Limb (tissue), 2 donors: ENCODE results near the gene MIER2.
"Not testable (repeated sequence)": the region's sequence is repeated elsewhere in the genome, so short reads cannot be mapped to it uniquely, and the experiment has no call there.

ENCODE experiments used
- DNase-seq, 2 donors: peaks; one replicate each; pipeline ENCODE4 v3.0.0-alpha.2; 2016; ENCODE audit errors: extremely low spot score in 2 of 2

MIER2 gene

DNA sequence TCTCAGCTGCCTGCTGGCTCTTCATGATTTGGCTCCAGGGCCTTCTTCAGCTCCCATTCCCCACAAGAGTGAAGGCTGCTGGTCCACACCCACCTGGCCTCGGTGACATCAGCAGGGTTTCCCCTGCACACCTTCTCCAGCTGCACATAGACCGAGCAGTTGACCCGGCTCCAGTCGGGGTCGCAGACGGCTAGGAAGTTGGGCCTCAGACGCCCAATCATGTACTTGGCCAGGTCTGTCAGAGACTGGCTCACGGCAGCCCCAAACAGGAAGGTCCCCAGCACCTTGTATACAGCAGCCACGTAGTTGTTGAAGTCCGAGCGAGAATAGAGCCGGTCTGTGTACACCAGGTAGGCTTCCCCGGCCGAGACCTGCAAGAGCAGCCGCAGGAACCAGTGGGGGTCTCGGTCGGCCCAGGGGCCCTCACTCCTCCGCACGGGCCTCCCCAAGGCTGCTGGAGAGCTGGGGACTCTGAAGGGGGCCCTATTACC lies 57.2 kb downstream of the MIER2 start:
- DNase-seq: no peak

- DNase-seq: no peak
These were observed 61.2 kb downstream of the MIER2 start for GRCh38 chr19:283395-283794.

- DNase-seq: no peak
These were observed 62.1 kb downstream of the MIER2 start for GRCh38 chr19:282501-282900.

- no peak for DNase-seq
These were observed 62.6 kb downstream of the MIER2 start for GRCh38 chr19:281992-282391.

- no peak for DNase-seq
These were observed 63.3 kb downstream of the MIER2 start for GRCh38 chr19:281156-281853.

GRCh38 chr19:280541-281009 lies 64.0 kb downstream of the MIER2 start:
- DNase-seq: no peak

GRCh38 chr19:279656-280055 lies 64.9 kb downstream of the MIER2 start:
- no peak for DNase-seq

DNA sequence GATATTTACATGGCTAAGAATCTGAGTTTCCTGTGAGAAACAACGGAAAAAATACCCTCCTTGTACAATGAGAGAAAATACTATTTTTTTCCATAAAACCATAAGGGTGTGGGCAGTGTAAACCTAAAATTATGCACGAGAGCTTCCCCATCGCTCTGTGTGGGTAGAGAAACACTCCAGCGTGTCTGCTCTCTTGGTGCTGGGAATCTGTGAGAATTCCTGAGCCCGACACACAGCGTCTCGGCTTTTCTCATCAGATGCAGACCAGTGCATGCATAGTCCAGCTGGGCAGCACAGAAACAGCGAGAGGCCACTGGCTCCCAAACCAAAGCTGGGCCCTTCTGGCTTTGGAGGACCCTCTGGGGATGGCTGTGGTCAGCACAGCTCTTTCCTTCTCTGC lies 65.4 kb downstream of the MIER2 start:
- no peak for DNase-seq

GRCh38 chr19:277581-278165 lies 66.9 kb downstream of the MIER2 start:
- peak; percentile 22 to 49 for DNase-seq

DNA sequence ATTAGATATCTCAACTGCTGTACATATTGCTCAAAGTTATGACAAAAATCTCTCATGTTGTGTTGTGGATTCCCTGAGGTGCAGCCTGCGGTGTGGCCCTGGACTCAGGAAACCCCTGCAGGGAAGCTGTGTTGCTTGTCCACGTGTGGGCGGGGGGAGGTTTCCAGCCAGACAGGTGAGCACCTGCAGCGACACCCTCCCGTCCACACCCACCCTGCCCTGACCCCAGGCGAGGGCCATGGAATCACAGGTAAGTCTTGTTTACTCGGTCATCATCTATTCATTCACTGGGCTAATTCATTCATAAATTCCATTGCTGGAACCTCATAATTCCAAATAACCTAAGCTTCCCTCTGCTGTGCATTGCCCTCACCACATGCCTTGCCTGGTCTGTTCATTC lies 67.5 kb downstream of the MIER2 start:
- no peak for DNase-seq

- DNase-seq: no peak
These were observed 68.5 kb downstream of the MIER2 start for GRCh38 chr19:275958-276646.

DNA sequence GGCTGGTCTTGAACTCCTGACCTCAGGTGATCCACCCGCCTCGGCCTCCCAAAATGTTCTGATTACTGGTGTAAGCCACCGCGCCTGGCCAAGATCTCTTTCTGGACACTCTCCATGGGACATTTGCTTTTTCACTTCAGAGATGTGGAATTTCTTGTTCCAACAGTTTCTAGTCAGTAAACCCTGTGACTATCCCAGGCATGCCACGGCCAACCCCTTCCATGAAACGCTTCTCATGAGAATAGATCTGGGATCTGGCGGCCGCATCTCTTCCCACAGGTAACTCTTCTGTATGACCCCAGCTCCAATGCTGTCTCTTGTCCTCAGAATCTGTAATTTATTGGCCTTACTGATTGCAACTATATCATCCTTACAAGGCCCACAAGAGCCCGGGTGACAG lies 69.6 kb downstream of the MIER2 start:
- DNase-seq: no peak

DNA sequence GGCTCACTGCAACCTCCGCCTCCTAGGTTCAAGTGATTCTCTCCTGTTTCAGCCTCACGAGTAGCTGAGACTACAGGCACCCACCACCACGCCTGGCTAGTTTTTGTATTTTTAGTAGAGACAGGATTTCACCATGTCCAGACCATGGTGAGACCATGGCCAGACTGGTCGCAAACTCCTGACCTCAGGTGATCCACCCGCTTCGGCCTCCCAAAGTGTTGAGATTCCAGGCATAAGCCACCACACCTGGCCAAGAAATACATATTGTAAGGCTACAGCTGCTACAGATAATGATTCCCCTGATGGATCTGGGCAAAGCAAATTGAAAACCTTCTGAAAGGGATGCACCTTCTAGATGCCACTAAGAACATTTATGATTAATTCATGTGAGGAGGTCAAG lies 71.2 kb downstream of the MIER2 start:
- no peak for DNase-seq

GRCh38 chr19:271856-272255 lies 72.7 kb downstream of the MIER2 start:
- DNase-seq: no peak

GRCh38 chr19:270766-271318 lies 73.8 kb downstream of the MIER2 start:
- not testable (repeated sequence) for DNase-seq

GRCh38 chr19:269241-269640 lies 75.4 kb downstream of the MIER2 start:
- DNase-seq: no peak

DNA sequence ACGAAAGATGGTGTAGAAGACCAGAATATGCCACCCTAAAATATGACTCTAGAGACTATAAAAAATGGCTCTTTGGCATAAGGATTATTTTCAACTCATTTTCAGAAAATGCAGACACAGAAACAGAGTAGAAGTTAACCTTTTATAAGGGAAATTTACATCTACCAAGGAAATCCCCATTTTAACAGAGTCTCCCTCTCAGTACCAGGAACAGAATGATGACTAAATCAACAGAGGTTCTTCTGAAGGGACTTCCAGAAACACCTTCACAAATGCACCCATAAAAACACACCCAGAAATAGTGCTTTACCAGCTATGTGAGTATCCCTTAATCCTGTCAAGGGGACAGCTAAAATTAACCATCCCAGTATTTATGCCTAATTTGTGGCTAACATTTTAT lies 82.5 kb downstream of the MIER2 start:
- no peak for DNase-seq

- not testable (repeated sequence) for DNase-seq
These were observed 87.8 kb downstream of the MIER2 start for GRCh38 chr19:256804-257203.
